IMR-90 (cell line): ENCODE data around the gene TTC28. TPM values are rescaled to one million over a fixed set of nuclear protein-coding genes. Genes with fewer than 3 reads are reported as not detected.

Experiments
- ATAC-seq: fragments of 200-7000 bp; cut with Tn5 transposase; 2 replicates; pipeline ENCODE4 v1.9.1; 2020; ENCODE audit warnings: low read depth, mild to moderate bottlenecking, moderate library complexity
- BruUV-seq: library from RNA; stranded (reverse); fragments of 400-500 nt; replicated peaks from 2 replicates; lab custom pipeline; 2021; lab: Mats Ljungman, UMichigan
- CTCF ChIA-PET: fragments of 300-600 bp; formaldehyde crosslinking; extraction: SDS; loops from one replicate; lab custom pipeline; 2021; ENCODE audit warnings: antibody characterized with exemption; lab: Yijun Ruan, JAX
- POLR2A ChIA-PET: fragments of 300-600 bp; sonication (Branson Sonifier 250); formaldehyde crosslinking; loops from one replicate; lab custom pipeline; 2022; ENCODE audit warnings: antibody characterized with exemption; ENCODE audit not compliant: unreplicated experiment; lab: Charles Lee
- DNase-seq: peaks from one replicate; pipeline ENCODE4 v3.0.0; 2013
- H2AFZ ChIP-seq: replicated peaks from 2 replicates; pipeline ENCODE3; 2013; ENCODE audit warnings: low read length, mild to moderate bottlenecking; ENCODE audit not compliant: poor library complexity
- H2AK5ac ChIP-seq: 2 replicates; pipeline ENCODE4 v1.6.1; 2013; ENCODE audit warnings: low read depth, low read length, inconsistent platforms
- H2AK9ac ChIP-seq: replicated peaks from 2 replicates; pipeline ENCODE3; 2013; ENCODE audit warnings: mild to moderate bottlenecking, low read depth, low read length, moderate library complexity; ENCODE audit not compliant: poor library complexity
- H2BK120ac ChIP-seq: 2 replicates; pipeline ENCODE4 v1.6.1; 2013; ENCODE audit warnings: low read depth, low read length, inconsistent platforms
- H2BK15ac ChIP-seq: 3 replicates; pipeline ENCODE4 v1.6.1; 2013; ENCODE audit warnings: low read depth, low read length, inconsistent platforms
- H2BK20ac ChIP-seq: 2 replicates; pipeline ENCODE4 v1.6.1; 2013; ENCODE audit warnings: low read depth, mild to moderate bottlenecking, inconsistent platforms, low read length, moderate library complexity
- H2BK5ac ChIP-seq: 2 replicates; pipeline ENCODE4 v1.6.1; 2013; ENCODE audit warnings: mild to moderate bottlenecking, low read depth, low read length, inconsistent platforms; ENCODE audit not compliant: poor library complexity, severe bottlenecking
- H3K14ac ChIP-seq: replicated peaks from 2 replicates; pipeline ENCODE4 v1.6.1; 2013; ENCODE audit warnings: low read depth, low read length, inconsistent platforms
- H3K18ac ChIP-seq: 2 replicates; pipeline ENCODE4 v1.6.1; 2013; ENCODE audit warnings: low read depth, low read length, control low read depth
- H3K23ac ChIP-seq: 2 replicates; pipeline ENCODE4 v1.6.1; 2013; ENCODE audit warnings: low read depth, low read length, inconsistent platforms
- H3K27ac ChIP-seq: 2 replicates; pipeline ENCODE4 v1.5.1; 2013; ENCODE audit warnings: mild to moderate bottlenecking, control low read depth, low read length; ENCODE audit not compliant: insufficient read depth
- H3K27me3 ChIP-seq: 2 replicates; pipeline ENCODE4 v1.6.1; 2013; ENCODE audit warnings: low read length; ENCODE audit not compliant: control insufficient read depth, insufficient read depth
- H3K36me3 ChIP-seq: 2 replicates; pipeline ENCODE4 v1.6.1; 2013; ENCODE audit warnings: low read length, mixed read lengths; ENCODE audit not compliant: control insufficient read depth, insufficient read depth
- H3K4ac ChIP-seq: 2 replicates; pipeline ENCODE4 v1.6.1; 2013; ENCODE audit warnings: low read depth, low read length, inconsistent platforms
- H3K4me1 ChIP-seq: 2 replicates; pipeline ENCODE4 v1.6.1; 2013; ENCODE audit warnings: low read length, mixed read lengths; ENCODE audit not compliant: control insufficient read depth, insufficient read depth
- H3K4me2 ChIP-seq: 2 replicates; pipeline ENCODE4 v1.6.1; 2013; ENCODE audit warnings: low read depth, mild to moderate bottlenecking, control low read depth, low read length, moderate library complexity
- H3K4me3 ChIP-seq: 2 replicates; pipeline ENCODE4 v1.5.1; 2013; ENCODE audit warnings: low read depth, mild to moderate bottlenecking, control low read depth, low read length, moderate library complexity; ENCODE audit not compliant: insufficient read depth
- H3K56ac ChIP-seq: 2 replicates; pipeline ENCODE4 v1.6.1; 2013; ENCODE audit warnings: low read length, inconsistent platforms; ENCODE audit not compliant: insufficient read depth; ENCODE audit errors: extremely low read depth
- H3K79me1 ChIP-seq, 2 experiments: 2 replicates each; pipeline ENCODE4 v1.6.1; 2013; ENCODE audit warnings: low read length in 2 of 2, inconsistent platforms in 1 of 2, low read depth in 1 of 2
- H3K9ac ChIP-seq: 2 replicates; pipeline ENCODE4 v1.6.1; 2013; ENCODE audit warnings: low read depth, low read length, control low read depth
- H3K9me1 ChIP-seq: 2 replicates; pipeline ENCODE4 v1.6.1; 2013; ENCODE audit warnings: low read length, inconsistent platforms; ENCODE audit not compliant: insufficient read depth
- H3K9me3 ChIP-seq: 2 replicates; pipeline ENCODE4 v1.6.1; 2013; ENCODE audit warnings: low read length; ENCODE audit not compliant: control insufficient read depth, insufficient read depth
- H4K20me1 ChIP-seq: 2 replicates; pipeline ENCODE4 v1.6.1; 2013; ENCODE audit warnings: low read length, inconsistent platforms; ENCODE audit not compliant: insufficient read depth
- H4K5ac ChIP-seq: 2 replicates; pipeline ENCODE4 v1.6.1; 2013; ENCODE audit warnings: mild to moderate bottlenecking, low read depth, low read length, control low read depth
- H4K8ac ChIP-seq, 2 experiments: 2 replicates each; pipeline ENCODE4 v1.6.1; 2013; ENCODE audit warnings: low read depth in 2 of 2, low read length in 2 of 2, control low read depth in 1 of 2, inconsistent platforms in 1 of 2
- H4K91ac ChIP-seq: 2 replicates; pipeline ENCODE4 v1.6.1; 2013; ENCODE audit warnings: low read depth, low read length, inconsistent platforms; ENCODE audit not compliant: insufficient read depth
- BHLHE40 ChIP-seq: fragments of 150-350 bp; IDR thresholded peaks from 2 replicates; pipeline ENCODE4 v1.6.1; 2016; ENCODE audit warnings: mild to moderate bottlenecking, low read depth, low read length
- CEBPB ChIP-seq: IDR thresholded peaks from 2 replicates; pipeline ENCODE4 v1.6.1; 2012; ENCODE audit warnings: low read depth, low read length, improper control_type of control experiment
- CHD1 ChIP-seq: IDR thresholded peaks from 2 replicates; pipeline ENCODE4 v1.6.1; 2012; ENCODE audit warnings: low read depth, low read length, improper control_type of control experiment
- ELK1 ChIP-seq: fragments of 150-350 bp; IDR thresholded peaks from 2 replicates; pipeline ENCODE4 v1.6.1; 2016; ENCODE audit warnings: low read depth, mild to moderate bottlenecking, low read length, moderate library complexity, borderline replicate concordance
- FOS ChIP-seq: fragments of 150-350 bp; IDR thresholded peaks from 2 replicates; pipeline ENCODE4 v1.6.1; 2016; ENCODE audit warnings: low read depth, low read length
- MAZ ChIP-seq: IDR thresholded peaks from 2 replicates; pipeline ENCODE4 v1.6.1; 2012; ENCODE audit warnings: low read depth, mild to moderate bottlenecking, low read length, improper control_type of control experiment, moderate library complexity, borderline replicate concordance
- NFE2L2 ChIP-seq: fragments of 150-350 bp; IDR thresholded peaks from 2 replicates; pipeline ENCODE4 v1.6.1; 2016; ENCODE audit warnings: low read depth, mild to moderate bottlenecking, low read length
- POLR2A ChIP-seq: IDR thresholded peaks from 2 replicates; pipeline ENCODE4 v1.6.1; 2012; ENCODE audit warnings: mild to moderate bottlenecking, low read depth, low read length
- RAD21 ChIP-seq: IDR thresholded peaks from 2 replicates; pipeline ENCODE4 v1.6.1; 2012; ENCODE audit warnings: low read length, improper control_type of control experiment
- RFX5 ChIP-seq: IDR thresholded peaks from 2 replicates; pipeline ENCODE4 v1.8.0; 2012; ENCODE audit warnings: low read depth, mild to moderate bottlenecking, low read length, moderate library complexity
- USF2 ChIP-seq: fragments of 150-350 bp; IDR thresholded peaks from 2 replicates; pipeline ENCODE4 v1.6.1; 2017; ENCODE audit warnings: mild to moderate bottlenecking, antibody characterized with exemption, low read length, low read depth
- dilution Hi-C: fragments of 300-500 bp; cut with HindIII; formaldehyde crosslinking; loops from one replicate; pipeline ENCODE4 v1.14.3; 2018; ENCODE audit warnings: low sequenced_read_pairs; ENCODE audit not compliant: unreplicated experiment
- in situ Hi-C: fragments of 300-500 bp; cut with MboI; formaldehyde crosslinking; loops from 3 replicates; pipeline ENCODE4 v1.14.3; 2019; ENCODE audit warnings: low sequenced_read_pairs, inconsistent platforms, mixed read lengths
- intact Hi-C: fragments of 100-400 bp; cut with micrococcal nuclease; formaldehyde crosslinking; loops from 2 replicates; pipeline ENCODE4 v1.10.0; 2022
- polyA plus RNA-seq, 3 experiments: library from polyadenylated mRNA; depleted of rRNA; stranded (reverse); fragments of >200 nt; gene quantifications; 2 replicates each; pipeline ENCODE4 v1.2.3, GENCODE V29; 2012; ENCODE audit warnings: low replicate concordance in 1 of 3
- total RNA-seq: library from RNA; depleted of rRNA; stranded (reverse); fragments of >200 nt; gene quantifications from 2 replicates; pipeline ENCODE4 v1.2.3, GENCODE V29; 2012
- TF ChIP-seq, protein P1 (sequence below): conservative IDR thresholded peaks from 2 replicates; pipeline ENCODE4 v1.5.1; 2012; ENCODE audit warnings: mild to moderate bottlenecking, low read depth, low read length, improper control_type of control experiment

The TTC28 gene
- total and polyA plus RNA-seq, 2 of the 4 experiments (the other 2 are of a cell fraction), result 5.6 to 13.3 TPM

DNA sequence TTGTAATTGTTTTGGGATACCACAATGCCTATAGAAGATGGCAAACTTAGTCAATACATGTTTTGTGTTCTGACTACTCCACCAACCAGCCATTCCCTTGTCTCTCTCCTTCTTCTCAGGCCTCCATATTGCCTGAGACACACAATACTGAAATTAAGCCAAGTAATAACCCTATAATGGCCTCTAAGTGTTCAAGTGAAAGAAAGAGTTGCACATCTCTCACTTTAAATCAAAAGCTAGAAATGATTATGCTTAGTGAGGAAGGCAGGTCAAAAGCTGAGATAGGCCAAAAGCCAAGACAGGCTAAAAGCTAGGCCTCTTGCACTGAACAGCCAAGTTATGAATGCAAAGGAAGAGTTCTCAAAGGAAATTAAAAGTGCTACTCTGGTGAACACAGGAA, 318.7 kb downstream of the TTC28 start:
- Histone ChIP-seq H4K91ac (no peak overlapping the region), H2BK5ac (no peak overlapping the region), H3K18ac (no peak overlapping the region), H2BK120ac (no peak overlapping the region), H3K4ac (no peak overlapping the region), H3K27me3 (no peaks in the 10 kb centered on the region), H3K9ac (no peak overlapping the region), H2AK5ac (no peak overlapping the region), H3K36me3 (no peaks in the 10 kb centered on the region), H3K56ac (no peak overlapping the region), H3K27ac (no peak overlapping the region), H3K4me3 (no peak overlapping the region), H2AK9ac (no peak overlapping the region), H3K9me1 (no peaks in the 10 kb centered on the region), H3K4me2 (no peak overlapping the region), H4K5ac (no peak overlapping the region), H2BK15ac (no peak overlapping the region), H4K20me1 (no peaks in the 10 kb centered on the region), H2AFZ (no peak overlapping the region), H3K9me3 (peaks cover 6% of the 10 kb centered on the region; the same call in 1 of the 2 replicates), H2BK20ac (no peak overlapping the region), H3K4me1 (no peaks in the 10 kb centered on the region), H3K23ac (no peak overlapping the region), H3K14ac (no peak overlapping the region), H3K79me1 (no peaks in the 10 kb centered on the region; a peak in 1 of 4 replicates), H4K8ac (no peak overlapping the region)
- BruUV-seq, result no TSS peak
- in situ Hi-C loops, result no loop called here
- ATAC-seq, result no peak
- TF ChIP-seq RFX5 (no peak), MAZ (no peak), RAD21 (no peak), NFE2L2 (no peak), ELK1 (no peak), CEBPB (no peak), USF2 (no peak), CHD1 (no peak), POLR2A (no peak), BHLHE40 (no peak), FOS (no peak)
- TF ChIP-seq, protein P1, sequence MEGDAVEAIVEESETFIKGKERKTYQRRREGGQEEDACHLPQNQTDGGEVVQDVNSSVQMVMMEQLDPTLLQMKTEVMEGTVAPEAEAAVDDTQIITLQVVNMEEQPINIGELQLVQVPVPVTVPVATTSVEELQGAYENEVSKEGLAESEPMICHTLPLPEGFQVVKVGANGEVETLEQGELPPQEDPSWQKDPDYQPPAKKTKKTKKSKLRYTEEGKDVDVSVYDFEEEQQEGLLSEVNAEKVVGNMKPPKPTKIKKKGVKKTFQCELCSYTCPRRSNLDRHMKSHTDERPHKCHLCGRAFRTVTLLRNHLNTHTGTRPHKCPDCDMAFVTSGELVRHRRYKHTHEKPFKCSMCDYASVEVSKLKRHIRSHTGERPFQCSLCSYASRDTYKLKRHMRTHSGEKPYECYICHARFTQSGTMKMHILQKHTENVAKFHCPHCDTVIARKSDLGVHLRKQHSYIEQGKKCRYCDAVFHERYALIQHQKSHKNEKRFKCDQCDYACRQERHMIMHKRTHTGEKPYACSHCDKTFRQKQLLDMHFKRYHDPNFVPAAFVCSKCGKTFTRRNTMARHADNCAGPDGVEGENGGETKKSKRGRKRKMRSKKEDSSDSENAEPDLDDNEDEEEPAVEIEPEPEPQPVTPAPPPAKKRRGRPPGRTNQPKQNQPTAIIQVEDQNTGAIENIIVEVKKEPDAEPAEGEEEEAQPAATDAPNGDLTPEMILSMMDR, result no peak
- POLR2A ChIA-PET, result interaction anchor here (0.6 kb wide), 1 partner anchor 31 kb away, joined by 3 read pairs; no protein-coding TSS in a partner anchor
- dilution Hi-C loops, result no loop called here
- CTCF ChIA-PET, result no interaction called here
- no peak for DNase-seq
- intact Hi-C loops, result no loop called here
